Activated T-cell treated with anti-CD3 and anti-CD28 coated beads, Interleukin-2, amount 50 U/mL, for 1 hour (primary cell): ENCODE data around the gene TRIM14.
"Not testable (repeated sequence)": the region's sequence is repeated elsewhere in the genome, so short reads cannot be mapped to it uniquely, and the experiment has no call there.

ENCODE experiments used
- DNase-seq: peaks from one replicate; pipeline ENCODE4 v3.0.0-alpha.2; 2020

TRIM14 gene

GRCh38 chr9:98043915-98044314 is 75.1 kb downstream of the TRIM14 start:
- no peak for DNase-seq

GRCh38 chr9:98040212-98040611 is 78.8 kb downstream of the TRIM14 start:
- no peak for DNase-seq

DNA sequence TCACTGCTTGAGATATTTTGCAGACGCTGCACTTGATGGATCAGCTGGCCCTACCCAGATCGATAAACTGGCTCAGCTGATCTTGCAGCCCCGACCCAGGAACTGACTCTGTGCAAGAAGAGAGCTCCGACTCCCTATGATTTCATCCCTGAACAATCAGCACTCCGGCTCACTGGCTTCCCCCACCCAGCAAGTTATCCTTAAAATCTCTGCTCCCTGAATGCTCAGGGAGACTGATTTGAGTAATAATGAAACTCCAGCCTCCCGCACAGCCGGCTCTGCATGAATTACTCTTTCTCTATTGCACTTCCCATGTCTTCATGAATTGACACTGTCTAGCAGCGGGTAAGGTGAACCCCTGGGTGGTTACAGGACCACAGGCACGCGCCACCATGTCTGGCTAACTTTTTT is 79.4 kb downstream of the TRIM14 start:
- DNase-seq: no peak

- no peak for DNase-seq
Observed at GRCh38 chr9:98038958-98039357, 80.1 kb downstream of the TRIM14 start.

DNA sequence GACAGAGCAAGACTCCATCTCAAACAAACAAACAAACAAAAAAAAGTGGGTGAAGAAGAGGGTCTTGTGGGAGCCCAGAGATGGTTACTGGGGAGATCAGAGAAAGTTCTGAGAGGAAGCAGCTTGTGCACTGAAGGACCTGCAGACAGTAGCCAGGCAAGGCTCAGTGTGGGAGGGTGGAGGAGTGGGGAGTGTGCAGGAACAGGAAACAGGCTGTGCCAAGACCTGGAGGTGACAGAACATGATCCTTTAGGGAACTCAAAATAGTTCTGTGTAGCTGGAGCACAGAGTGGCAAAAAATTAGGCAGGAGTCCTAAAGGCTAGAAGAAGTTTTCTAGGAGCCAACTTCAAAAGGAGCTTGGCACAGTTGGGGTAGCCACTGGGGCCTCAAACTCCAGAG is 81.7 kb downstream of the TRIM14 start:
- DNase-seq: no peak

DNA sequence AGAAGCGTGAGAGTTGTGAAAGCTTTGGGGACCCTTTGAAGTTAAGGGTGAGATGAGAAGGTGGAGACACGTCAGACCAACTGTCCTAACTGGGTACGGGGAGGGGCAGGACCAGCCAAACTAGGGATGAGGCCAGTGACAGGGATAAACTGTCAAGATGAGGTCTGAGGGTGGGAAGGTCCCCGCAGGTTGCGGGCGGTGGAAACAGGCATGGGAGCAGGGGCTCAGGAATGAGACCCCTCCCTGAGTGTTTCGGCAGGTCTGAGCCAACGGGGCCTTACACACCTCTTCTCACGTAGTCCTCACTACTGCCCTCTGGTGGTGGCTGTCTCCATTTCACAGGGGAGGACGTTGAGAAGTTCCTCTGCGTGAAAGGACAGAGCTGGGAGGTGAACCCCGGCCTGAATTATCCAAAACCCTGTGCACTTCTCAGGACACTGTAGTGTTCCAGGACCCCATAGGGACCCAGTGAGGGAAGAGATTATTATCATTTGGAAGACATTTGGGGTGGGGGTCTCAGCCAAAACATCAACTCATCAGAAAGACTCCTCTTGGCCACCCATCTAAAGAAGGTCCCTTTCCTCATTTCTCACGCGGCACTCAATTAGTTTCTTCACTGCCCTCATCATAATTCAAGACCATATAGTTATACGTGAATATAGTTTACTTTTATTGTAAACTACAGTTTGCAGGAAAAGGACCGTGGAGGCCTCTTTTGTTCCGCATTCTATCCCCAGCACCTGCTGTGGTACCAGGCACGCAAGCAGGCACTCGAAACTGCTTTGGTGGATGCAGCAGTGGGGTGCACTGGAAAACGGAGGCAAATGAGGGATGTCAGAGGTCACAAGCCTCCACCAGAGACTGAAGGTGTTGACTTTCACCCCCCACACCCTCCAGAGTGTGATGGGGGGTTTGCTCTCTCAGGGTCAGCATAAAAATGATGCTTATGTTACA is 84.2 kb downstream of the TRIM14 start:
- peak; percentile 86 for DNase-seq

DNA sequence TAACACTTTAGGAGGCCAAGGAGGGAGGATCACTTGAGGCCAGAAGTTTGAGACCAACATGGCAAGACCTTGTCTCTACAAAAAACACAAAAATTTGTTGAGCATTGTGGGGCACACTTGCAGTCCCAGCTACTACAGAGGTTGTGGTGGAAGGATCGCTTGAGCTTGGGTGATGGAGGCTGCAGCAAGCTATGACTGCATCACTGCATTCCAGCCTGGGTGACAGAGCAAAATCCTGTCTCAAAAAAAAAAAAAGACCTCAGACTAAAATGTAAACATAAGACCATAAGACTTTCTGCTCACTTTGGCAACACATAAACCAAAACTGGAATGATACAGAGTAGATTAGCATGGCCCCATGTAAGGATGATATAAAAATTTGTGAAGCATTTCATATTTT is 87.1 kb downstream of the TRIM14 start:
- DNase-seq: no peak

DNA sequence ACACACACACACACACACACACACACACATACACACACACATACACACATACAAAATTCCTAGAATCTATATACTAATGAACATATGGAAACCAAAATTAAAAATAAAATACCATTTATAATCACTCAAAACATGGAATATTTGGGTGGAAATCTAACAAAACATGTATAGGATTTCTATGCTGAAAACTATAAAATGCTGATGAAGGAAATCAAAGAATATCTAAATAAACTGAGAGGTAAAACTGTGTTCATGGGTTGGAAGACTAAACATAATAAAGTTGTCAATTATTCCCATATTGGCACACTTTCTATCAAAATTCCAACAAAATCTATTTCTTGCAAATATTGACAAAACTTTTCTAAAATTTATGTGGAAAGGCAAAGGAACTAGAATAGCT is 87.9 kb downstream of the TRIM14 start:
- no peak for DNase-seq

- no peak for DNase-seq
Observed at GRCh38 chr9:98024702-98025101, 94.3 kb downstream of the TRIM14 start.

GRCh38 chr9:98022447-98022846 is 96.6 kb downstream of the TRIM14 start:
- DNase-seq: no peak

DNA sequence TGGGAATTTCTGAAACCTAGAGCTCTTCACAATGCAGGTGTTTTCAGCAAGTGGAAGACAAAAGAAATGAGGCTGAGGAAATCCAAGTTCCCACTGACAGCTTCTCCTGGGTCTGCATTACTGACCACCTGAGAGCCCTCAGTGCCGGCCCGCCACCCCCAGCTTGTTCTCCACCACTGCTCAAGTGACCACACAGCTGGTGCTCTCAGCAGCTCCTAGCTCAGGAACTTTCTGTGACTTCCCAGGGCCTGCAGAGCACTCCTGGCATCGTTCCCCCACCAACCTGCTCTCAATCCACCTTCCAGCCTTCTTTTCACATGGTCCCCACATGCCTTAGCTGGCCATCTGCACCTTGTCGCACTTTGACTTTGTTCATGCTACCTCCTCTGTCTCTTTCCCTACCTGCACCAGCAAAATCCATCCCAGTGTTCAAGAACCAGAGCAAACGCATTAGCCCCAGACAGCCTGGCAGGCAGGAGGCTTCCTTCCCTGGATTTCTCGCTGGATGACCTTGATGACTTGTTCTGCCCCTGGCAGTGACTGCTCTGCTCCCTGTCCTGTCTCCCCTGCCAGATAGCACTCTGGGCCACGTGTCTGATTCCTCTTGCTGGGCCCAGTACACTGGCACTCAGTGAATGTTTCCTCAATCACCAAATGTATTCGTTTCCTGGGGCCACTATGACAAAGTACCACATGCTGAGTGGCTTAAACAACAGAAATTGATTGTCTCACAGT is 97.5 kb downstream of the TRIM14 start:
- DNase-seq: no peak

DNA sequence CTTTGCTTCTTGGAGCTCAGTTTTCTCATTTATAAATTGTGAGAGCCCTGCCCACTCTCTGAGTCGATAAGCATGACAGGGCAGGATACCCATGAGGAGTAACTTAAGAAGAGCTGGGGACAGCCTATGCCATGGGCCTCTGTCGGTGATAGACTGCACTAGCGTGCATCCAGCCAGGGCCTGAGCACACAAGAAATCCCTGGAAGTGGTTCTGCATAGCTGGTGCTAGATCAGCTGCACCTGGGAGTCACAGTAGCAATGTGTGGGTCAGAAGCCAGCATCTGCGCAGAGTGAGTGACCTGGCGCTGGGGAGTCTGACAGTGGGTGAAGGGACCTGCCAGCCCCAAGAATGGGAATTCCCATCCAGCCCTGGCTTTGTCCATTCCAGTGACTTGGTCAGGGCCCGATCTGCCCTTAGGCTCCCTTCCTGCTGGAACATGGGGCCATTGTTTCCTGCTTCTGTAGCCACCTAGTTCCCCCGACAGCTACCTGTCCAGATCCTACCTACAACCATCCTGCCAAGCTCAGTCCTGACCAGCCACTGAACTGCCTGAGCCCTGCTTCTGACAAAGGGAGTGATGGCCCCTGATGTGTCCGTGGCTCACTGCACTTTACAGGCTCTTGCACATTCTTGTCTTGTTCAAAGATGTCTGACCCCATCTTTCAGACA is 98.4 kb downstream of the TRIM14 start:
- DNase-seq: no peak

DNA sequence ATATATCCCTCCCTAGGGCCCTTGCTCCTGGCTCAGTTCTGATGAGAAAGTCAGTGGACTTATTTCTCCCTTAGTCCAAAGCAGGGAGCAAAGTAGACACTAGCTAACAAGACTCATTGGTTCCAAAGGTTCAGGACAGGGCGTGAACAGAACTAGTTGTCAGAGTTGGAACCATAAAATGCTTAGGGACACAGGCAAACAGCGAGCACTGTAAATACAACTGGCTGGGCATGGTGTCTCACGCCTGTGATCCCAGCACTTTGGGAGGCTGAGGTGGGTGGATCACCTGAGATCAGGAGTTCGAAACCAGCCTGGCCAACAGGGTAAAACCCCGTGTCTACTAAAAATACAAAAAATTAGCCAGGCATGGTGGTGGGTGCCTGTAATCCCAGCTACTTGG is 99.2 kb downstream of the TRIM14 start:
- not testable (repeated sequence) for DNase-seq
